IMR-90 (cell line): ENCODE measurements around the gene RELT. TPM values are rescaled to one million over a fixed set of nuclear protein-coding genes. Genes with fewer than 3 reads are reported as not detected.

ENCODE experiments used
- ATAC-seq: fragments of 200-7000 bp; cut with Tn5 transposase; 2 replicates; pipeline ENCODE4 v1.9.1; 2020; ENCODE audit warnings: low read depth, mild to moderate bottlenecking, moderate library complexity
- BruUV-seq: library from RNA; stranded (reverse); fragments of 400-500 nt; replicated peaks from 2 replicates; lab custom pipeline; 2021; lab: Mats Ljungman, UMichigan
- CTCF ChIA-PET: fragments of 300-600 bp; formaldehyde crosslinking; extraction: SDS; loops from one replicate; lab custom pipeline; 2021; ENCODE audit warnings: antibody characterized with exemption; lab: Yijun Ruan, JAX
- POLR2A ChIA-PET: fragments of 300-600 bp; sonication (Branson Sonifier 250); formaldehyde crosslinking; loops from one replicate; lab custom pipeline; 2022; ENCODE audit warnings: antibody characterized with exemption; ENCODE audit not compliant: unreplicated experiment; lab: Charles Lee
- DNase-seq: peaks from one replicate; pipeline ENCODE4 v3.0.0; 2013
- H2AFZ ChIP-seq: replicated peaks from 2 replicates; pipeline ENCODE3; 2013; ENCODE audit warnings: low read length, mild to moderate bottlenecking; ENCODE audit not compliant: poor library complexity
- H2AK5ac ChIP-seq: 2 replicates; pipeline ENCODE4 v1.6.1; 2013; ENCODE audit warnings: low read depth, low read length, inconsistent platforms
- H2AK9ac ChIP-seq: replicated peaks from 2 replicates; pipeline ENCODE3; 2013; ENCODE audit warnings: mild to moderate bottlenecking, low read depth, low read length, moderate library complexity; ENCODE audit not compliant: poor library complexity
- H2BK120ac ChIP-seq: 2 replicates; pipeline ENCODE4 v1.6.1; 2013; ENCODE audit warnings: low read depth, low read length, inconsistent platforms
- H2BK15ac ChIP-seq: 3 replicates; pipeline ENCODE4 v1.6.1; 2013; ENCODE audit warnings: low read depth, low read length, inconsistent platforms
- H2BK20ac ChIP-seq: 2 replicates; pipeline ENCODE4 v1.6.1; 2013; ENCODE audit warnings: low read depth, mild to moderate bottlenecking, inconsistent platforms, low read length, moderate library complexity
- H2BK5ac ChIP-seq: 2 replicates; pipeline ENCODE4 v1.6.1; 2013; ENCODE audit warnings: mild to moderate bottlenecking, low read depth, low read length, inconsistent platforms; ENCODE audit not compliant: poor library complexity, severe bottlenecking
- H3K14ac ChIP-seq: replicated peaks from 2 replicates; pipeline ENCODE4 v1.6.1; 2013; ENCODE audit warnings: low read depth, low read length, inconsistent platforms
- H3K18ac ChIP-seq: 2 replicates; pipeline ENCODE4 v1.6.1; 2013; ENCODE audit warnings: low read depth, low read length, control low read depth
- H3K23ac ChIP-seq: 2 replicates; pipeline ENCODE4 v1.6.1; 2013; ENCODE audit warnings: low read depth, low read length, inconsistent platforms
- H3K27ac ChIP-seq: 2 replicates; pipeline ENCODE4 v1.5.1; 2013; ENCODE audit warnings: mild to moderate bottlenecking, control low read depth, low read length; ENCODE audit not compliant: insufficient read depth
- H3K27me3 ChIP-seq: 2 replicates; pipeline ENCODE4 v1.6.1; 2013; ENCODE audit warnings: low read length; ENCODE audit not compliant: control insufficient read depth, insufficient read depth
- H3K36me3 ChIP-seq: 2 replicates; pipeline ENCODE4 v1.6.1; 2013; ENCODE audit warnings: low read length, mixed read lengths; ENCODE audit not compliant: control insufficient read depth, insufficient read depth
- H3K4ac ChIP-seq: 2 replicates; pipeline ENCODE4 v1.6.1; 2013; ENCODE audit warnings: low read depth, low read length, inconsistent platforms
- H3K4me1 ChIP-seq: 2 replicates; pipeline ENCODE4 v1.6.1; 2013; ENCODE audit warnings: low read length, mixed read lengths; ENCODE audit not compliant: control insufficient read depth, insufficient read depth
- H3K4me2 ChIP-seq: 2 replicates; pipeline ENCODE4 v1.6.1; 2013; ENCODE audit warnings: low read depth, mild to moderate bottlenecking, control low read depth, low read length, moderate library complexity
- H3K4me3 ChIP-seq: 2 replicates; pipeline ENCODE4 v1.5.1; 2013; ENCODE audit warnings: low read depth, mild to moderate bottlenecking, control low read depth, low read length, moderate library complexity; ENCODE audit not compliant: insufficient read depth
- H3K56ac ChIP-seq: 2 replicates; pipeline ENCODE4 v1.6.1; 2013; ENCODE audit warnings: low read length, inconsistent platforms; ENCODE audit not compliant: insufficient read depth; ENCODE audit errors: extremely low read depth
- H3K79me1 ChIP-seq, 2 experiments: 2 replicates each; pipeline ENCODE4 v1.6.1; 2013; ENCODE audit warnings: low read length in 2 of 2, inconsistent platforms in 1 of 2, low read depth in 1 of 2
- H3K9ac ChIP-seq: 2 replicates; pipeline ENCODE4 v1.6.1; 2013; ENCODE audit warnings: low read depth, low read length, control low read depth
- H3K9me1 ChIP-seq: 2 replicates; pipeline ENCODE4 v1.6.1; 2013; ENCODE audit warnings: low read length, inconsistent platforms; ENCODE audit not compliant: insufficient read depth
- H3K9me3 ChIP-seq: 2 replicates; pipeline ENCODE4 v1.6.1; 2013; ENCODE audit warnings: low read length; ENCODE audit not compliant: control insufficient read depth, insufficient read depth
- H4K20me1 ChIP-seq: 2 replicates; pipeline ENCODE4 v1.6.1; 2013; ENCODE audit warnings: low read length, inconsistent platforms; ENCODE audit not compliant: insufficient read depth
- H4K5ac ChIP-seq: 2 replicates; pipeline ENCODE4 v1.6.1; 2013; ENCODE audit warnings: mild to moderate bottlenecking, low read depth, low read length, control low read depth
- H4K8ac ChIP-seq, 2 experiments: 2 replicates each; pipeline ENCODE4 v1.6.1; 2013; ENCODE audit warnings: low read depth in 2 of 2, low read length in 2 of 2, control low read depth in 1 of 2, inconsistent platforms in 1 of 2
- H4K91ac ChIP-seq: 2 replicates; pipeline ENCODE4 v1.6.1; 2013; ENCODE audit warnings: low read depth, low read length, inconsistent platforms; ENCODE audit not compliant: insufficient read depth
- CHD1 ChIP-seq: IDR thresholded peaks from 2 replicates; pipeline ENCODE4 v1.6.1; 2012; ENCODE audit warnings: low read depth, low read length, improper control_type of control experiment
- CTCF ChIP-seq: conservative IDR thresholded peaks from 2 replicates; pipeline ENCODE4 v1.5.1; 2012; ENCODE audit warnings: mild to moderate bottlenecking, low read depth, low read length, improper control_type of control experiment
- ELK1 ChIP-seq: fragments of 150-350 bp; IDR thresholded peaks from 2 replicates; pipeline ENCODE4 v1.6.1; 2016; ENCODE audit warnings: low read depth, mild to moderate bottlenecking, low read length, moderate library complexity, borderline replicate concordance
- FOS ChIP-seq: fragments of 150-350 bp; IDR thresholded peaks from 2 replicates; pipeline ENCODE4 v1.6.1; 2016; ENCODE audit warnings: low read depth, low read length
- MXI1 ChIP-seq: IDR thresholded peaks from 2 replicates; pipeline ENCODE4 v1.6.1; 2012; ENCODE audit warnings: low read depth, mild to moderate bottlenecking, low read length, moderate library complexity, borderline replicate concordance
- NFE2L2 ChIP-seq: fragments of 150-350 bp; IDR thresholded peaks from 2 replicates; pipeline ENCODE4 v1.6.1; 2016; ENCODE audit warnings: low read depth, mild to moderate bottlenecking, low read length
- RCOR1 ChIP-seq: IDR thresholded peaks from 2 replicates; pipeline ENCODE4 v1.6.1; 2012; ENCODE audit warnings: mild to moderate bottlenecking, low read length, improper control_type of control experiment; ENCODE audit not compliant: insufficient replicate concordance
- RFX5 ChIP-seq: IDR thresholded peaks from 2 replicates; pipeline ENCODE4 v1.8.0; 2012; ENCODE audit warnings: low read depth, mild to moderate bottlenecking, low read length, moderate library complexity
- SMC3 ChIP-seq: fragments of 150-350 bp; IDR thresholded peaks from 2 replicates; pipeline ENCODE4 v1.6.1; 2016; ENCODE audit warnings: low read depth, mild to moderate bottlenecking, antibody characterized with exemption, low read length, moderate library complexity
- WGBS, 2 experiments: methylation state at CpG; one replicate each; pipeline versions ENCODE4 v1.1.5 to v1.1.7; 2013; ENCODE audit warnings: missing lambda C conversion rate in 2 of 2; ENCODE audit not compliant: insufficient read length in 1 of 2; ENCODE audit errors: extremely low coverage in 2 of 2; 5-methylcytosine and 5-hydroxymethylcytosine counted together
- dilution Hi-C: fragments of 300-500 bp; cut with HindIII; formaldehyde crosslinking; loops from one replicate; pipeline ENCODE4 v1.14.3; 2018; ENCODE audit warnings: low sequenced_read_pairs; ENCODE audit not compliant: unreplicated experiment
- in situ Hi-C: fragments of 300-500 bp; cut with MboI; formaldehyde crosslinking; loops from 3 replicates; pipeline ENCODE4 v1.14.3; 2019; ENCODE audit warnings: low sequenced_read_pairs, inconsistent platforms, mixed read lengths
- intact Hi-C: fragments of 100-400 bp; cut with micrococcal nuclease; formaldehyde crosslinking; loops from 2 replicates; pipeline ENCODE4 v1.10.0; 2022
- polyA plus RNA-seq, 3 experiments: library from polyadenylated mRNA; depleted of rRNA; stranded (reverse); fragments of >200 nt; gene quantifications; 2 replicates each; pipeline ENCODE4 v1.2.3, GENCODE V29; 2012; ENCODE audit warnings: low replicate concordance in 1 of 3
- total RNA-seq: library from RNA; depleted of rRNA; stranded (reverse); fragments of >200 nt; gene quantifications from 2 replicates; pipeline ENCODE4 v1.2.3, GENCODE V29; 2012

RELT gene
- total and polyA plus RNA-seq, 2 of the 4 experiments (the other 2 are of a cell fraction): 2.3 to 5.3 TPM

GRCh38 chr11:73353422-73353821 is 22.8 kb upstream of the RELT start:
- no peak overlapping the region for H3K4ac ChIP-seq
- peaks cover 10% of the 10 kb centered on the region for H3K9me1 ChIP-seq
- ChIA-PET CTCF (no interaction called here), POLR2A (no interaction called here)
- peaks cover 17% of the 10 kb centered on the region; the same call in 1 of the 2 replicates for H3K4me1 ChIP-seq
- H2BK20ac ChIP-seq: no peak overlapping the region
- no peak overlapping the region for H2BK15ac ChIP-seq
- H3K79me1 ChIP-seq: peaks cover 34 to 90% of the 10 kb centered on the region in 2 experiments
- peaks cover 76% of the 10 kb centered on the region for H4K20me1 ChIP-seq
- H2AFZ ChIP-seq: no peak overlapping the region
- H3K27ac ChIP-seq: no peak overlapping the region
- H4K91ac ChIP-seq: no peak overlapping the region
- H3K27me3 ChIP-seq: no peaks in the 10 kb centered on the region
- no TSS peak for BruUV-seq
- H3K9ac ChIP-seq: no peak overlapping the region
- H3K4me2 ChIP-seq: no peak overlapping the region
- H4K8ac ChIP-seq: no peak overlapping the region
- H3K4me3 ChIP-seq: no peak overlapping the region
- no peak overlapping the region for H3K56ac ChIP-seq
- no peak overlapping the region for H3K23ac ChIP-seq
- intact Hi-C loops: no loop called here
- H3K36me3 ChIP-seq: peaks cover 46% of the 10 kb centered on the region
- no peak overlapping the region for H3K18ac ChIP-seq
- TF ChIP-seq CHD1 (no peak), ELK1 (no peak), SMC3 (no peak), RFX5 (no peak), MXI1 (no peak), RCOR1 (no peak), FOS (no peak), CTCF (no peak), NFE2L2 (no peak)
- H3K9me3 ChIP-seq: no peaks in the 10 kb centered on the region
- ATAC-seq: no peak
- no CpG with 5 or more reads among the region's 4 CpGs for WGBS, 2 experiments
- DNase-seq: no peak
- no peak overlapping the region for H4K5ac ChIP-seq
- H3K14ac ChIP-seq: no peak overlapping the region
- no peak overlapping the region for H2BK120ac ChIP-seq
- no peak overlapping the region for H2AK5ac ChIP-seq
- H2BK5ac ChIP-seq: no peak overlapping the region
- dilution Hi-C loops: no loop called here
- in situ Hi-C loops: no loop called here
- H2AK9ac ChIP-seq: no peak overlapping the region
